Stimulated activated CD4-positive, alpha-beta T cell treated with anti-CD3 and anti-CD28 coated beads, Interleukin-1b, Interleukin-23, amount 100 ng/mL, for 48 hours (primary cell): ENCODE results near the gene ALDH1A2.

Experiments
- DNase-seq: peaks from one replicate; pipeline ENCODE4 v3.0.0-alpha.2; 2020

ALDH1A2 gene

DNA sequence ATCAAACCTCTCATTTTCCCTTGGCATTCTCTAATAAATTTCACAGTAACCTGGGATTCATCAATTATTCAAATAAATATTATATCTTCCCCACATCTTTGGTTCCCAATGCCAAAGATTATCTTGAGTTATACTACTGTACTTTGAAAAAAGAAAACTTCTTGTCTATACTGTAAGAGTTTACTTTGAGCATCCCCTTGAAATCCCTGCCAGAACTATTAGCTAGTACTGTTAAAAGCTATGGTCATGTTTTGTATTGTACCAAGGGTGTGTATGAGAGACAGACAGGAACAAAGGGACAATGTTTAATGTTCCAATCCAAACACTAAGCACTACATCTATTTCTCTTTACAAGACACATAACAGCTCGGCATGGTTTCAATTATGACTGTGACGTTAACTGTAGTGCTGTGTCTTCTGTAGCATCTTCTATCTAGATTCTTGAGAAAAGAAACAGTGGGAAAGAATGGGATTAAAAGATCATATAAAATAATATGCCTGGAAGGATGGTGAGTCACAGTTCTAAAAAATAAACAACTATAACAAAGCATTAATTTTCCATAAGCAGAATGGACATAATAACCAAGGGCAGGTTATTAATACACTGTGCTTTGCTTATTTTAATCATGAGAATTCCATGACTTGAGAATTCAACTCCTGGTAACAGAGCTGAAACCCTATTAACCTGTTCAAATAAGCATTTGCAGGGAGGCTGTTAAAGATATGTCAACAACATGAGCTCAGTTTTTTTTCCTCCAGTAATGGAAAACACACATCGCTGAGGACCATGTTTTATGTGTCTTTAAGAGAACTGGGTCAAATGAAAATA, 71.1 kb downstream of the ALDH1A2 start:
- no peak for DNase-seq

DNA sequence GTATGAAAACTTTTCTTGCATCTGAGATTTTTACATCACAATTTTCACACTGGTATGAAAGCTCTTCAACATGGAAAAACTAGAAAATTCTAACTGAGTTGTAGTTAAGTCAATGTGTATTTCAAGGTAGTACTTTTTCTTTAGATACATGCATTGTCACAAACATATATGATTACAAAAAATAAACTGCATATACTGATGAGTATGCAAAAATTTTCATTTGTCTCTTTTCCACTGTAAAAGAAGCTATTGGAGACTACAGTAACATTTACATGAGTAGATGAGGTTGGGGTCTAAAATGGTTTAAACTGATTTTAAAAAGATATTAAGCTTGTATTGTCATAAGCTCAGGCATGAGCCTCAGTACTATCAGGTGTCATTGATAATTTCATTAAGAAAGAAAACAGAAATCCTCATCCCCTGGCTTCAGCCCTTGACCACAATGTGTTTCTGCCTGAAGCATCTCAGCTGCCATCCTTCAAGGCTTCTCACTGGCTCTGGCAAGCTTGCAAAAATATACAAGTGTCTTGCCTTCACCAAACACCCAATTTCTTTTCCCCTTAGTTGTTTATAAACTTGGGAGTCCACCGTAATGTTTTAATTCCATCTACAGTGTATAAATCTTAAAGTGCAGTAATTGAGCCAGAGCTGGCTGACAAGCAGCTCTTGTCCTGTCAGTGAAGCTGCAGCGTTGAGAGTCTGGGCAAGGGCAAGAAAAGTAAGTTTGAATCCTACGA, 71.9 kb downstream of the ALDH1A2 start:
- no peak for DNase-seq

DNA sequence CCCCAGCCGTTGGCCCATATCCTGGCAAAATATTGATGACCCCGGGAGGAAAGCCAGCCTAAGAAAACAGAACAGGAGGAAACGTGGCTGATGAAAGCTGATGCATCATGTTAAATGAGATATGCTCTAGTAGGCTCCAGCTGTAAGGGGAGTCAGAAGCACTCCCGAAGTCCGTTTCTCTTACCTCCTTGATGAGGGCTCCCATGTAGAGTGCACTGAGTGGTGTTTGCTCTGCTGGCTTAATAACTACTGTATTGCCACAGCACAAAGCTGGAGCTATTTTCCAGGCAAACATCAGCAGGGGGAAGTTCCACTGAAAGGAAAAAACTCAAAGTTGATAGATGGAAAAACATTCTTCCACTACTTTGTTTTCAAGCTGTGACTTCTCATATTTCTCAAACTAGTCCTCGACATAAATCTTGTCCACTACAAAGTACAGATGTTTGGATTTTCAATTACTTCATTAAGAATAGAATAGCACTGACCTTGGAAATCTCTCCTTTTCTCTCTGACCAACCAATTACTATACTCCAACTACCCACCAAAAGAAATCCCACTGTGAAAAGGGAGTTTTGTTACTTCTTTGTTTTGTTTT, 72.7 kb downstream of the ALDH1A2 start:
- no peak for DNase-seq

DNA sequence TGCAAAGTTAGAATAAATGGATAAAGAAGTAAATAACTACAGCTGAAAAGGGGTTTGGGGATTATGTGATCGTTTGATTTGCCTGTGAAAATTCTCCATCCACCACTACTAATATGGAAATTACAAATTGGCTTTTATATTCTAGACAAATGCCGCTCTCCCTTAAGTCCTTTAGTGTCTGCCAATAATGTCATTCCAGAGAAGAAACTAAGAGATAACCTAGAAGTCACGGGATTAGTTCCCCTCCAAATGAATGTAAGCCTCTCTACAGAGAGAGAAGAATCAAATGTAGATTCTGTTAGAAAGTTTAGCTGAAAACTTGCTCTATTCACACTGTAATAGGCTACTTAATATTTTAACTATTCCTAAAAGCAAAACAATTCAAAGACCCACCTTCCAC, 92.0 kb downstream of the ALDH1A2 start:
- DNase-seq, result no peak

DNA sequence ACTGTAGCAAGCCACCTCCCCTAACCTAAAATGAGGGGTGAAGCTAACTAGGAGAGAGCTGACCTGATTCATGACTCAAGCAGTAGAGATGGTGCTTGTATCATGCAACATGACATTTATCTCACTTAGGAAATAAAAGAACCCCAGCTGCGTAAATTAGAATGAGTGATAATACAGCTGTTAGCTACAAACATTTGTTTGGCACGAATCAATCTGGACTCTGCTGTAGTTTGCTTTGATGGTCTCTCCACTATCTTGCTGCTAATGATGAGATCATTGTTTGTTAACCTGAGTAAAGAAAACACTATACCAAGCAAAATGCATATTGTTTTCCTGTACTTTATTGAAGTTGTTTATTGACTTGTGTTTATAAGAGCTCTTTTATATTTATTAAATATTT, 92.6 kb downstream of the ALDH1A2 start:
- no peak for DNase-seq

DNA sequence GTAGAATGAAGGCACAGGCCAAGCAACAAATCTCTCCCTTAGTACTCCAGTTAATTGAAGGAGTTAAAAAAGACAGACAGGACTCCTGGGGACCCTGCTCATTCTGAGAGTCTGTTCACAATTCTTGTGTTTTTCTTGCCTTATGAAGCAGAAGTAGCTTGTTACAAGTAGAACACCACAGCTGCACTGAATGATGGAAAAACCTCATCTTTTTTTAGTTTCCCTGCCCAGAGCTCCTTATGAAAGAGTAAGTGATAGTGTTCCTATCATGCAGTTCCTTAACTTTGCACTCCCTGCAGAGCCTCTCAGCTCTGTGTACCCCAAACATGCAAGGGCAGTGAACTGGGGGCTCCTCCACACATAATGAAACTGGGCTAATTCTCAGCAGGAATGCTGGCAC, 95.5 kb downstream of the ALDH1A2 start:
- no peak for DNase-seq

DNA sequence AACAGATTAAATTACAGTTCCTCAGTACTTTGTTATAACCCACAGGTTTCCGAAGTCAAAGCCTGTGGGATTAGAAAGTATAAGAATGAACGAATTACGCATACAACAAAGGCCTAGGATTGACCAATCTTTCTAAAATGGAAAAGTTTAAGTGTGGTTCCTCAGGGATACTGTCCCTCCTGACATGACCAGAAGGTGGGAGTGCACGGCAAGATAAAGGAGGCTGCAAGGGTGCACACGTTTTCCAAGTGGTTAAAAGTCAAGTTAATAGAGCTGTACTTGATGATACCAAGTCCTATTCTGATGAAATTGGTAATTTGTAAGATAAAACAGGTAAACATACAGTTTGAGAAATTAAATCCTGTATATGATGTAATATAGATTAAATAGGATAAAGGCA, 96.2 kb downstream of the ALDH1A2 start:
- DNase-seq, result no peak

DNA sequence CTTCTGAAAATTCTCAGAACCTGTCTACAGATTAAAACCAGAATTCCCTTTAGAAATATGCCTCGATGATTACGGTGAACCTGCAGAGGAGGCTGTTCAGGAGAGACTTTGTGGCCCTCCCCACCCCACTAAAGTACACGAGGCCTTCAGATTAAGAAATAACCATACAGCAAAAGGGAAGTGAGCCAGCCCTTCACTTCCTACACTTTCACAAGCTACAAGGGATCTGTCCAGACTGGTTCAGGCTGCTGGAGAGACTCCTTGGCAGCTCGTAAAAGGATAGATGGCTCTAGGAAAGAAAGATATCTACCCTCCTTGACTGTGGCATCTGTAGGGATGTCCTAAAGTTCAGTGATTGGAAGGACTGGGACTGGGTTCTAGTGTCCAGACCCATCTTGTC, 102.6 kb downstream of the ALDH1A2 start:
- DNase-seq, result no peak

DNA sequence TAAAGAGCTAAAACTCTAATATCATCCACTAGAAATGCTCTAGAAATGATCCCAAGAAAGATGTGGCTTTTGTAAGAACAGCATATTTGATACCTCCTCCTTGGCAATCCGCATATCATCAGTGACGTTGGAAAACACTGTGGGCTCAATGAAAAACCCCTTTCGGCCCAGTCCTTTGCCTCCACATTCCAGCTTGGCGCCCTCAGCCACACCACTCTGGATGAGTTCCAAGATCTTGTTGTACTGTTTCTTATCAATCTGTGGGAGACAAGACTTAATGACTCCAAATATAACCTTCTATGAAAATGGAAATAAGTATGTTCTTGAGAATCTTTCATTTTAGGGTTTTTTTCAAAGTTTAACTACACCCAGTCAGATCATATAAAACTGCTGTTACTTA, 103.6 kb downstream of the ALDH1A2 start:
- no peak for DNase-seq

DNA sequence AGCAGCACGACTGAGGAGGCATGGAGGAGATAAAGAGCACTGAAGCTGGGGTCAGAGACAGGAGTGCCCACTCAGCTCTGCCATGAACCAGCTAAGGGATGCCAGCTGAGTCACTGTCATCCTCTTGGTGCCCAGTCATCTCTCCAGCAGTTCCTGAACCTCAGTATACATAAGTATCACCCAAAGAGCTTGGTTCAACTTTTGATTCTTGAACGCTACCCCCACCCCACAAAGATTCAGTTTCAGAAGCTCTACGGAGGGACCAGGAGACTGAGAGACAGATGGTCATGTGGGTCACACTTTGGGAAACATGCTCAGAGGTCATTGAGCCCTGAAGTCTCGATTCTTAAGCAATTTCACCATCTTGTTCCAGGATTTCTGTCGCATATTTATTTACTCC, 108.4 kb downstream of the ALDH1A2 start:
- DNase-seq, result no peak

DNA sequence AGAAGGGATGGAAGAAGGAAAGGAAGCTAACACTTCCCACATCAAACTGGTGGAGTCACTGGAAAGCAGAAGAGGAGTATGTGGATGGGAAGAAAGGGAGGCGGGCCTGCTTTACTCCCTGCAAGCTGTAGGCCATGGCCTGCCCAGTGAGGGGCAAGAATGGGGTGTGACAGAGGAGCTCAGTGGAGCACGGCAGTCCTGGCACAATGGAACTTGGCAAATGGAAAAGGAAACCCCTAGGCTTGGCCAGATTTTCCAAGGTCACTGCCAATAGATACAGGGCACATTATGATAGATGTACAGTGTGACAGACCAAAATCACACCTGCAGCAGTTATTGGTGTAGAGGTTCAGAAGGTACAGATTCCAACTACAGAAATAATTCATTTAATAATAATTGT, 111.6 kb downstream of the ALDH1A2 start:
- DNase-seq, result no peak

DNA sequence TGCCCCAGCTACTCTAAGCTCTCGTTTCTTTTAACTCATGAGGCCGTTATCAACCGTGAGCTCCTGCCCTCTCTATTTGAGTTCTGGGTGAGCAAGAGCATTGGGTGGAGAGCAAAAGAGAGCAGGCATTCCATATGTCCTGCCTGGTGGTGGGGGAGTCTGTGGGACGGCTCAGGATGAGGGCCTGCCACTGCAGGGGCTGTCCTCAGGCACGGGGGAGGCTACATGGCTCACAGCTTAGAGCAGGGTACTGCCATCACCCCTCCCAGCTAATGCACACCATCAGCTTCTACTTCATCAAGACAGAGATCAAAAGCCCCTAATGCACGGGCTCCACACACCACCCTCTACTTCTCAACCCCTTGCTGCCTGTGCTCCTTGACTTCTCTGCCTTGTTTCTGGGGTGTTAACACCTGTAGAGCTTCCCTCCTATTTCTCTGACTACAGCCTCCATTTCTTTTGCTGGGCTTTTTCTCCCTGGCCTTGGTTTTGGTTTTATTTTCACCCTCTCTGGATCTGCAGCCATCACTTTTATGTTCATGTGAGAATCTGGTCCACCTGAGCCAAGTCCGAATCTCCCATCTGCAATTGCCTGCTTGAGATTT, 114.1 kb downstream of the ALDH1A2 start:
- DNase-seq, result no peak

DNA sequence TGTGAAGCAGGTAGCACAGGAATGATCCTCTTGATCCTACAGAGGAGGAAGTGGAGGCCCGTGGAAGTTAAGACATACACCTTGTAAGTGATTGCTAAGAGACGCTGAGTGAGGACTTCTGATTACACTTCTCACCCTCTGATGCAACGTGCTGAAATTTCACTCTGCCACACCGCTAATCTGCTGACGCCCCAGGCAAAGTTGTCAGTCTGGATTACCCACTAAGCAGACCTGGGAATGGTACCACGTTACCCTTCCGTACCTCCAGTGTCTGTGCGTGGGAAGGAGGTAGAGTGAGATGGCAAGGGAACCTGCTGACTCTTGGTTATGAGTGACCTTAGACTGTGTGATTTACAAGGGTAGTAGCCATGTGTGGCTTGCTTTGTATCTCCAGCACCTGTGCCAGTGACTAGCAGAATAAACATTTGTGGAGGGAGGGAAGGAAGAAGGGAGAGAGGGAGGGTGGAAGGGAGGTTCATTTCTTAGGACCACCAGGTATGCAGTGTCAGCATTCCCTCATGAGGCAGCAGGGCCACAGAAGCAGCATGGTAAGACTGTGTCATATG, 115.0 kb downstream of the ALDH1A2 start:
- no peak for DNase-seq

DNA sequence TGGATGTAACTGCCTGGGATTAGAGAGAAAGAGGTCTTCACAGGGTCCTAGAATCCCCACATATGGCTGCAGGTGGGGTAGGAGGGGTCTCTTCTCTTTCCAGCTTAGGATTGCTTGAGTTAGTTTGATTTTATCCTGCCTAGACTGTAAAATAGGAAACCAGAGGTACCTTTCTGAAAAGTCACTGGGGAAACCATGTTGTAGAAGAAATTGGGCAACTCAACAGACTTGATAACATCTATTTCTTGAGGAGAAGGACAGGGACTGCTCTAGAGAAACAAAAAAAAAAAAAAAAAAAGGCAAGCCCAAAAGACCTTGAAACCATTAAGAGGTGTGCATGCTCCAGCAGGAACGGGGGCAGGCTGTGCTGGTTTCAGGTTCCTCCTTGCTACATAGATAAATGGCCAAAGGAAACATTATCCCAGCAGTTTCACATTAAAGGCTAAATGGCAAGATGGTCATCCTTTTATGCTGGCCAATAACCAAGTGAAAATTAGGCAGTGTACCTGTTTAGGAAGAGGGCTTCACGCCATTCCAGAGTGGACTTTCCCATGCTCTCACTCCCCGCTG, 116.1 kb downstream of the ALDH1A2 start:
- DNase-seq, result no peak

DNA sequence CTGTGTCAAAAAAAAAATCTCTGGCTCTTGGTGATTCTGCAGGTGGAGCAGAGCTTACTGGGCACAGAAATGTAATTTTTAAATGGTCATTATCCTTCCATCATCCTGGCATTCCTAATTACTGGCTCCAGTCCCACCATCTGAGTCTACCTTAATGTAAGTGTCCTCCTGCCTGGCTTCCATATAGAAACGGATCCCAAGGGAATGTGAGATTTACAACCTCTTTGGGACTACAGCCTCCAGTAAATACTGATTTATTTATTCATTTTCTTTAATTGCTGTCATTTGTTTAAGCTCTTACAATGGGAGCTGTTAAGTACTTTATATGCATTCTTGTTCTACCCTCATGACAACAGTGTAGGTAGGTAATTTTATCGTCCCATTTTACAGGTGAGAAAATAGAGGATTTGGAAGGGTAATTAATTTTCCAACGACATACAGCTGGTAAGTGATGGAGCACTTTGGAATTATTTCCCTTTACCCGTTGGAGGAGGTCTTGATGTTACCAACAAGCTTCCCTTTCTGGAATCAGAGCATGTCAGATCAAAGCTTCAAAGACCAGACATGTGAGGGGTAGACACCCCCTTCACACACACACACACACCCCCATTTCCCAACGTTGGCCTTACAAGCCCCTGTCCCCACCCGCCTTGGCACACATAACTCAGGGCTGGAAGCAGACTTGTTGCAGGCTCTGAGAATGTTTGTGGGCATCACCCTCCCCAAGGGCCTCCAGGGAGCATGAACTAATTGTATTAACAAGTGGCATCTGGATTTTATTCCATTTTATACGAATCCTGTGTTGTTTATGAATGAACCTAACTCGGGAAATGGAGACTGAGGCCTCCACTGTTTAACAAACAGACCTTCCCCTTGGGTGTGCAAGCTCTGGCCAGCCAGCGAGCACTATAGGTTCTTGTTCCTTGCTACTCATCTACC, 116.9 kb downstream of the ALDH1A2 start:
- DNase-seq, result no peak

DNA sequence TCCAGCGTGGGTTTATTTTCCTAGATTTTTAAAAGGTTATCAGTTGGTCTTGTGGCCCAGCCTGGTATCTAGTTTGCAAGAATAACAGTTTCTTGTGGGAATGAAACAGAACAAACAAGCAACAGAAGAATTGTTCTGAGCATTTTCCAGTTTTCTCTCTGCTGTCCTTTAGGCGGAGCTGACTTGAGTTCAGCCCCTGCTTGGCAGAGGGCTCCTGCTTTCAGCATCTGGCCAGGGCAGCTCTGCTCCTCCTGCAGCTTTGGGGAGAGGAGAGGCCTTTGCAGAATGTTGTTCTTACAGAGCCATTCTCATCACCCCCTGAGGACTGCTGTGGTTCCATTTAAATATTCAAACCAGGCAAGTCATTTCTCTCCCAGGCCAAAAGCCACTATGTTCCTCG, 117.7 kb downstream of the ALDH1A2 start:
- DNase-seq, result no peak

DNA sequence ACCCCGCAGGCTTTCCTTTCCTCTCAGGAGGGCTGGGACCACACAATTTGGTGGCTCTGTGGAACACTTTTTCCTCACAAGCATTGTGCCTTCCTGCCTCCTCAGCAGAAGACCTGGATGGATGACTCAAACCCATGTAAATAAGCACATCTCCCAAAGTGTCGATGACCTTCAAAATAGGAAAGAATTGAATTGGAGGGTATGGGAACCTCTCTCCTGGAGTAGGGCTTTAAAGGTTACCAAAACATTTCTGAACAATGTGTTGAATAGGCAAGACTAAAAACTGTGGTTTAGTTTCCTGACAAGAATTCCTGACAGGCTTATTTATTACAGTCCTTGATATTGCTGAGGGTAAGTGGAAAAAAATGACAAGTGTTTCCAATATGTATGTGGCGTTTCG, 118.2 kb downstream of the ALDH1A2 start:
- DNase-seq, result no peak

DNA sequence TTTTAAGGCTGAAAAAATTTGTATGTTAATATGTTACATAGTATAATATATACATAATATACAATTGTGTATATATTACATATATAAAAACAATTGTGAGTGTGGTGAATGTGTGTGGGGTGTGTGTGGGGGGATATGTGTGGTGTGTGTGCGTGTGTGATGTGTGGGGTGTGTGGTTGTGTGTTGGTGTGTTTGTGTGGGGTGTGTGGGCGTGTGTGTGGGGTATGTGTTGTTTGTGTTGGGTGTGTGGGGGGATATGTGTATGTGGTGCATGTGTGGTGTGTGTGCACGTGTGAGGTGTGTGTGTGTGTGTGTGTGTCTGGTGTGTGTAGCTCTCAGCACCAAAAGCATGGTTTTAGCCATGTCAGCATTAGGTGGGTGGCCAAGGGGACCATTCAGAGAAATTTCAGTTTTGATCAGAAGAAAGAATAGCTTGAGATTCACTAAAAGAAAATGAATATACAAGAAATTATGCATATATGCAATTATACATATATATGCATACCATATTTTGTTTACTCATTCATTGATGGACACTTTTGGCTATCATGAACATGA, 118.9 kb downstream of the ALDH1A2 start:
- DNase-seq, result no peak

DNA sequence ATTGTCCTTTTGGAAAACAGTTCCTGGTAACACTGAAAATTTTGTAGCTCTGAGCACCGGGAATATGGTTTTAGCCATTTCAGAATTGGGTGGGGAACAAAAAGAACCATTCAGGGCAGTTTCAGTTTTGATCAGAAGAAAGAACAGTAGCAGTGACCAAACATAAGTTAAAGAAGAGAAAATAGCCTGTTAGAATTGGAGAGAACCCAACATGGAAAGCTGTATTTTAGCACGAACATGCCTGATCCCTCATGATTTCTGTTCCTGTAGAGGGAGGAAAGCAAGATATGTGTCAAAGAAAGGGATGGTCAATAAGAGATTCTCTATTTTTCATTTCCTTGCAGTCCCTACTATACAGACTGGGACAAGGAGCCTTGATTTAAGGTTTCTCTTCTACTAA, 119.9 kb downstream of the ALDH1A2 start:
- no peak for DNase-seq

DNA sequence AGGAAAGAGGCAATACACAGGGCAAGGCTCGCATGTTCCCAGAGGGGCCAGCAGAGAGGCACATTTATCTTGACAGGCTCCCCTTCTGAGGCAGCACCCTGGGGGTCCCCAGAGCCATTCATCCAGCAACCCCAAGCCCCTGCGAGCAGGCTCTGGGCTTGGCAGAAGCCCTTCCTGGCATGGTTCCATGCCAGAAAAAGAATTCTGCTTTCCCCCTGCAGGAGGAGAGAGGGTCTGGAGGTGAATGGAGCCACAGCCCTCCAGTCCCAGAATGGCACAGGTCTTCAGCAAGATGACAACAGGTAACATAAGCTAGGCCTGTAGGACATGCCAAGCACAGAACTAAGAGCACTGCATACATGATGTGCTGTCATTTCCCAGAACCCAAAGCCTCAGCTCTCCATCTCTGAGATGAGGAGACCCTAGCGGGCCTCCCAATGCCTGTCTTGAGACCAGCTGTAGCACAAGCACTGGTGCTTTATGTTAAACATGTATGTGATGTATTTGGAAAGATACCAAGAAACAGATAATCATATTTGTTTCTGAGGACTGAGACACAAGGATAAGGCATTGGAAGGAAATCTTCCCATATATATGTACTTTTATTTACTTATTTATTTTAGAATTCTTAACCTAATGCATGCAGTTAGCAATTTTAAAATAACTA, 121.6 kb downstream of the ALDH1A2 start:
- no peak for DNase-seq

DNA sequence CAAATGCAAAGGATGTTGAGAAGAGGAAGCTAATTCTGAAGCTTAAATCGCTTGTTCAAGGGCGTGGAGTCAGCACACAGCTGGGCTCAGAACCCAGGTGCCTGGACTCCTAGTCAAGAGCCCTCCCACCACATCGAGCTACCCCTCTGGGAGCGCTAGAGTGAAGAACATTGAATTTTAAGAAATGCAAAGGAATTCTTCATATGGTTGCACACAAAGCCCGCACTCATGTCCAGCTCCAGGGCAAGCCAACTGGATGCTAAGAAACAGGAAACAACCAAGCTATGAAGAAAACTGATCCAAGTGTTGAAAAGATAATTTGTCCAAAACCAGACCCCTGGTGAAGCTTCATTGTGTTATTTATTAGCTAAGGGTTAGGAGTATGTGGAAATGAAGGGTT, 122.3 kb downstream of the ALDH1A2 start:
- no peak for DNase-seq
